H9 (cell line): Measurements from ENCODE around the gene TRIM34. TPM values are rescaled to one million over a fixed set of nuclear protein-coding genes. Genes with fewer than 3 reads are reported as not detected.

Source experiments
- DNase-seq: peaks from one replicate; pipeline ENCODE4 v3.0.0-alpha.2; 2017
- H2AFZ ChIP-seq: one replicate; pipeline ENCODE4 v1.6.1; 2013; ENCODE audit warnings: mild to moderate bottlenecking, low read length, control low read depth, moderate library complexity
- H2AK5ac ChIP-seq: 2 replicates; pipeline ENCODE4 v1.6.1; 2013; ENCODE audit warnings: low read length, control low read depth, mixed read lengths; ENCODE audit not compliant: insufficient read length
- H2BK120ac ChIP-seq: one replicate; pipeline ENCODE4 v1.6.1; 2013; ENCODE audit warnings: low read depth, mild to moderate bottlenecking, low read length, control low read depth, inconsistent platforms; ENCODE audit not compliant: poor library complexity, severe bottlenecking
- H2BK12ac ChIP-seq: 2 replicates; pipeline ENCODE4 v1.6.1; 2013; ENCODE audit warnings: low read length, control low read depth, mixed read lengths, low read depth; ENCODE audit not compliant: insufficient read length
- H2BK15ac ChIP-seq: 2 replicates; pipeline ENCODE4 v1.6.1; 2013; ENCODE audit warnings: low read depth, low read length, control low read depth
- H2BK20ac ChIP-seq: one replicate; pipeline ENCODE4 v1.6.1; 2013; ENCODE audit warnings: low read depth, mild to moderate bottlenecking, low read length, control low read depth, inconsistent platforms; ENCODE audit not compliant: poor library complexity, severe bottlenecking
- H2BK5ac ChIP-seq: 2 replicates; pipeline ENCODE4 v1.6.1; 2013; ENCODE audit warnings: low read length, control low read depth, mixed read lengths; ENCODE audit not compliant: insufficient read length
- H3K14ac ChIP-seq: 2 replicates; pipeline ENCODE4 v1.6.1; 2013; ENCODE audit warnings: low read length, control low read depth; ENCODE audit not compliant: insufficient read depth
- H3K18ac ChIP-seq: 2 replicates; pipeline ENCODE4 v1.6.1; 2013; ENCODE audit warnings: low read depth, mild to moderate bottlenecking, mixed read lengths, low read length, control low read depth; ENCODE audit not compliant: insufficient read length
- H3K23ac ChIP-seq: 2 replicates; pipeline ENCODE4 v1.6.1; 2013; ENCODE audit warnings: low read length, control low read depth, mixed read lengths, low read depth; ENCODE audit not compliant: insufficient read length
- H3K23me2 ChIP-seq: 2 replicates; pipeline ENCODE4 v1.6.1; 2013; ENCODE audit warnings: low read depth, mild to moderate bottlenecking, mixed read lengths, low read length, control low read depth; ENCODE audit not compliant: insufficient read length, poor library complexity, severe bottlenecking
- H3K27ac ChIP-seq: 2 replicates; pipeline ENCODE4 v1.5.1; 2013; ENCODE audit warnings: low read length, control low read depth, mixed read lengths, low read depth; ENCODE audit not compliant: insufficient read length
- H3K27me3 ChIP-seq: 2 replicates; pipeline ENCODE4 v1.6.1; 2013; ENCODE audit warnings: low read length, control low read depth, inconsistent platforms; ENCODE audit not compliant: insufficient read depth
- H3K4ac ChIP-seq: 2 replicates; pipeline ENCODE4 v1.6.1; 2013; ENCODE audit warnings: low read depth, mild to moderate bottlenecking, control low read depth, inconsistent platforms, low read length, moderate library complexity
- H3K4me1 ChIP-seq: 2 replicates; pipeline ENCODE4 v1.6.1; 2013; ENCODE audit warnings: low read length, control low read depth, inconsistent platforms; ENCODE audit not compliant: insufficient read depth
- H3K4me2 ChIP-seq: 2 replicates; pipeline ENCODE4 v1.6.1; 2013; ENCODE audit warnings: low read length, control low read depth, mixed read lengths; ENCODE audit not compliant: insufficient read length, insufficient read depth
- H3K56ac ChIP-seq: 2 replicates; pipeline ENCODE4 v1.6.1; 2013; ENCODE audit warnings: low read depth, mild to moderate bottlenecking, mixed read lengths, low read length, control low read depth; ENCODE audit not compliant: insufficient read length
- H3K79me1 ChIP-seq: 2 replicates; pipeline ENCODE4 v1.6.1; 2013; ENCODE audit warnings: low read depth, mild to moderate bottlenecking, moderate library complexity, low read length, control low read depth, inconsistent platforms; ENCODE audit not compliant: insufficient read depth, poor library complexity, severe bottlenecking
- H3K79me2 ChIP-seq: 2 replicates; pipeline ENCODE4 v1.6.1; 2013; ENCODE audit warnings: low read length, control low read depth, inconsistent platforms; ENCODE audit not compliant: insufficient read depth
- H3K9ac ChIP-seq: 2 replicates; pipeline ENCODE4 v1.6.1; 2013; ENCODE audit warnings: low read length, control low read depth, mixed read lengths; ENCODE audit not compliant: insufficient read length; ENCODE audit errors: extremely low read depth
- H3K9me3 ChIP-seq: one replicate; pipeline ENCODE4 v1.6.1; 2013; ENCODE audit warnings: low read depth, low read length, inconsistent platforms; ENCODE audit not compliant: control insufficient read depth
- H3T11ph ChIP-seq: one replicate; pipeline ENCODE4 v1.6.1; 2013; ENCODE audit warnings: mild to moderate bottlenecking, low read length, control low read depth, inconsistent platforms
- H4K20me1 ChIP-seq: one replicate; pipeline ENCODE4 v1.6.1; 2013; ENCODE audit not compliant: control insufficient read depth, insufficient read length, insufficient read depth
- H4K5ac ChIP-seq: 2 replicates; pipeline ENCODE4 v1.6.1; 2013; ENCODE audit warnings: low read depth, mild to moderate bottlenecking, mixed read lengths, low read length, control low read depth; ENCODE audit not compliant: insufficient read length
- H4K8ac ChIP-seq: replicated peaks from 2 replicates; pipeline ENCODE4 v1.6.1; 2013; ENCODE audit warnings: low read length, control low read depth, mixed read lengths, low read depth; ENCODE audit not compliant: insufficient read length
- H4K91ac ChIP-seq: 2 replicates; pipeline ENCODE4 v1.6.1; 2013; ENCODE audit warnings: low read depth, mild to moderate bottlenecking, moderate library complexity, mixed read lengths, low read length, control low read depth; ENCODE audit not compliant: insufficient read length
- H3K27ac Mint-ChIP-seq, 3 experiments: 2 replicates in 2 of 3; 3 replicates in 1 of 3; pipeline ENCODE4 v1.8.0; 2020 to 2021; ENCODE audit warnings: mixed read lengths in 3 of 3, mild to moderate bottlenecking in 1 of 3, moderate library complexity in 1 of 3
- H3K27me3 Mint-ChIP-seq: 2 replicates; pipeline ENCODE4 v1.8.0; 2021; ENCODE audit warnings: low read depth, mild to moderate bottlenecking, moderate library complexity, mixed read lengths
- H3K36me3 Mint-ChIP-seq, 3 experiments: 2 replicates in 2 of 3; 3 replicates in 1 of 3; pipeline ENCODE4 v1.8.0; 2020 to 2021; ENCODE audit warnings: low read depth in 3 of 3, mixed read lengths in 3 of 3; ENCODE audit not compliant: insufficient read depth in 1 of 3
- H3K4me1 Mint-ChIP-seq, 2 experiments: 2 replicates each; pipeline ENCODE4 v1.8.0; 2020; ENCODE audit warnings: mixed read lengths in 2 of 2
- H3K4me3 Mint-ChIP-seq, 2 experiments: 2 replicates in 1 of 2; 3 replicates in 1 of 2; pipeline ENCODE4 v1.8.0; 2020 to 2021; ENCODE audit warnings: mild to moderate bottlenecking in 2 of 2, mixed read lengths in 2 of 2, moderate library complexity in 1 of 2
- H3K9me3 Mint-ChIP-seq, 2 experiments: 2 replicates in 1 of 2; 3 replicates in 1 of 2; pipeline ENCODE4 v1.8.0; 2020; ENCODE audit warnings: mild to moderate bottlenecking in 2 of 2, mixed read lengths in 2 of 2, moderate library complexity in 1 of 2
- WGBS: extraction: QIAGEN DNeasy Blood & Tissue Kit; methylation state at CpG from one replicate; pipeline ENCODE4 v1.1.7; 2013; ENCODE audit warnings: missing lambda C conversion rate, low lambda C conversion rate, mixed read lengths; ENCODE audit not compliant: insufficient read length; ENCODE audit errors: extremely low coverage; 5-methylcytosine and 5-hydroxymethylcytosine counted together
- total RNA-seq: library from RNA; stranded (reverse); gene quantifications from 2 replicates; pipeline ENCODE4 v1.2.1, GENCODE V29; 2021
- TF ChIP-seq, protein P1 (sequence below): fragments of 200-600 bp; sonication (generic); conservative IDR thresholded peaks from 3 replicates; pipeline ENCODE4 v1.8.0; 2021; ENCODE audit warnings: antibody characterized with exemption, mild to moderate bottlenecking

Gene TRIM34
- total RNA-seq, 1 experiment from 2014 or later: 0.59 TPM

DNA sequence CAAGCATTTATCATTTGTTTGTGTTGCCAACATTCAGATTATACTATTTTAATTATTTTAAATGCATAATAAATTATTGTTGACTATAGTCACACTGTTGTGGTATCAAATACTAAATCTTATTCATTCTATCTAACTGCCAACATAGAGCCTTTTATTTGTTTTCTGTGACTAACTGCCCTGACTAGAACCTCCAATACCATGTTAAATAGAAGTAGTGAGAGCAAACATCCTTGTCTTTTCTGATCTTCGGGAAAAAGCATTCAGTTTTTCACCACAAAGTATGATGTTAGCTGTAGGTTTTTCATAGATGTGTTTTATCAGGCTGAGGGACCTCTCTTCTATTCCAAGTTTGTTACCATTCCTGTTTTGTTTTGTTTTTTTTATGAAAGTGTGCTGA, 15.2 kb downstream of the TRIM34 start:
- no CpG with 5 or more reads among the region's 1 CpG for WGBS
- Mint-ChIP-seq H3K4me1 (no peaks in the 10 kb centered on the region), H3K27ac (no peak overlapping the region), H3K4me3 (no peak overlapping the region), H3K36me3 (no peaks in the 10 kb centered on the region), H3K9me3 (no peaks in the 10 kb centered on the region), H3K27me3 (no peaks in the 10 kb centered on the region)
- Histone ChIP-seq H3K56ac (no peak overlapping the region), H3K79me1 (no peaks in the 10 kb centered on the region), H3T11ph (no peak overlapping the region), H3K23ac (no peak overlapping the region), H3K27me3 (no peaks in the 10 kb centered on the region), H3K4me1 (no peaks in the 10 kb centered on the region), H2BK20ac (no peak overlapping the region), H4K91ac (no peak overlapping the region), H3K4me2 (no peak overlapping the region), H3K4ac (no peak overlapping the region), H4K20me1 (no peaks in the 10 kb centered on the region), H3K9me3 (no peaks in the 10 kb centered on the region), H3K14ac (no peak overlapping the region), H2AK5ac (no peak overlapping the region), H3K27ac (no peak overlapping the region), H3K18ac (no peak overlapping the region), H3K79me2 (no peaks in the 10 kb centered on the region), H2BK12ac (no peak overlapping the region), H2BK120ac (no peak overlapping the region), H3K23me2 (no peaks in the 10 kb centered on the region), H4K5ac (no peak overlapping the region), H2BK5ac (no peak overlapping the region), H2AFZ (no peak overlapping the region), H3K9ac (no peak overlapping the region), H4K8ac (no peak overlapping the region), H2BK15ac (no peak overlapping the region)
- no peak for DNase-seq
- TF ChIP-seq, protein P1, sequence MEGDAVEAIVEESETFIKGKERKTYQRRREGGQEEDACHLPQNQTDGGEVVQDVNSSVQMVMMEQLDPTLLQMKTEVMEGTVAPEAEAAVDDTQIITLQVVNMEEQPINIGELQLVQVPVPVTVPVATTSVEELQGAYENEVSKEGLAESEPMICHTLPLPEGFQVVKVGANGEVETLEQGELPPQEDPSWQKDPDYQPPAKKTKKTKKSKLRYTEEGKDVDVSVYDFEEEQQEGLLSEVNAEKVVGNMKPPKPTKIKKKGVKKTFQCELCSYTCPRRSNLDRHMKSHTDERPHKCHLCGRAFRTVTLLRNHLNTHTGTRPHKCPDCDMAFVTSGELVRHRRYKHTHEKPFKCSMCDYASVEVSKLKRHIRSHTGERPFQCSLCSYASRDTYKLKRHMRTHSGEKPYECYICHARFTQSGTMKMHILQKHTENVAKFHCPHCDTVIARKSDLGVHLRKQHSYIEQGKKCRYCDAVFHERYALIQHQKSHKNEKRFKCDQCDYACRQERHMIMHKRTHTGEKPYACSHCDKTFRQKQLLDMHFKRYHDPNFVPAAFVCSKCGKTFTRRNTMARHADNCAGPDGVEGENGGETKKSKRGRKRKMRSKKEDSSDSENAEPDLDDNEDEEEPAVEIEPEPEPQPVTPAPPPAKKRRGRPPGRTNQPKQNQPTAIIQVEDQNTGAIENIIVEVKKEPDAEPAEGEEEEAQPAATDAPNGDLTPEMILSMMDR: no peak
